ENCODE results near the gene ANGPTL4.

ANGPTL4 gene

DNA sequence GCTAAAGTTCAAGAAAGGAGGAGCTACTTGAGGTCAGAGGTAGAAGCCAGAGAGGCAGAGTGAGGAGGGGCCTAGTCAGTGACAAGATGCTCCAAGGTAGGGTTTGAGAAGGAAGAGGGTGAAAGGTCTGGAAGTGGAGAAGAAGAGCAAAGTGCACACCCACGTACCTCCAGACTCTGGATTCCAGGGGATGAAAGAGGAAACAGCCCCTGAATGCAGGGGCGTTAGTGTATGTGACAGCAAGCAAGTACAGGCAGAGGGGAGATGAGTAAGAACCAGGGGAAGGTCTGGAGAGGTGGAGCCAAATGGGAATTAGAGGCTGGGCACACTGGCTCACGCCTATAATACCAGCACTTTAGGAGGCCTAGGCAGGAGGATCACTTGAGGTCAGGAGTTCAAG, 34.0 kb upstream of the ANGPTL4 start:
- TF ChIP-seq, protein P1, sequence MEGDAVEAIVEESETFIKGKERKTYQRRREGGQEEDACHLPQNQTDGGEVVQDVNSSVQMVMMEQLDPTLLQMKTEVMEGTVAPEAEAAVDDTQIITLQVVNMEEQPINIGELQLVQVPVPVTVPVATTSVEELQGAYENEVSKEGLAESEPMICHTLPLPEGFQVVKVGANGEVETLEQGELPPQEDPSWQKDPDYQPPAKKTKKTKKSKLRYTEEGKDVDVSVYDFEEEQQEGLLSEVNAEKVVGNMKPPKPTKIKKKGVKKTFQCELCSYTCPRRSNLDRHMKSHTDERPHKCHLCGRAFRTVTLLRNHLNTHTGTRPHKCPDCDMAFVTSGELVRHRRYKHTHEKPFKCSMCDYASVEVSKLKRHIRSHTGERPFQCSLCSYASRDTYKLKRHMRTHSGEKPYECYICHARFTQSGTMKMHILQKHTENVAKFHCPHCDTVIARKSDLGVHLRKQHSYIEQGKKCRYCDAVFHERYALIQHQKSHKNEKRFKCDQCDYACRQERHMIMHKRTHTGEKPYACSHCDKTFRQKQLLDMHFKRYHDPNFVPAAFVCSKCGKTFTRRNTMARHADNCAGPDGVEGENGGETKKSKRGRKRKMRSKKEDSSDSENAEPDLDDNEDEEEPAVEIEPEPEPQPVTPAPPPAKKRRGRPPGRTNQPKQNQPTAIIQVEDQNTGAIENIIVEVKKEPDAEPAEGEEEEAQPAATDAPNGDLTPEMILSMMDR (IDR thresholded peaks at IDR 0.05; ENCODE audit: low read depth, low read length, missing control alignments), result no peak
- DNase-seq (ENCODE audit: low read depth), result no peak

DNA sequence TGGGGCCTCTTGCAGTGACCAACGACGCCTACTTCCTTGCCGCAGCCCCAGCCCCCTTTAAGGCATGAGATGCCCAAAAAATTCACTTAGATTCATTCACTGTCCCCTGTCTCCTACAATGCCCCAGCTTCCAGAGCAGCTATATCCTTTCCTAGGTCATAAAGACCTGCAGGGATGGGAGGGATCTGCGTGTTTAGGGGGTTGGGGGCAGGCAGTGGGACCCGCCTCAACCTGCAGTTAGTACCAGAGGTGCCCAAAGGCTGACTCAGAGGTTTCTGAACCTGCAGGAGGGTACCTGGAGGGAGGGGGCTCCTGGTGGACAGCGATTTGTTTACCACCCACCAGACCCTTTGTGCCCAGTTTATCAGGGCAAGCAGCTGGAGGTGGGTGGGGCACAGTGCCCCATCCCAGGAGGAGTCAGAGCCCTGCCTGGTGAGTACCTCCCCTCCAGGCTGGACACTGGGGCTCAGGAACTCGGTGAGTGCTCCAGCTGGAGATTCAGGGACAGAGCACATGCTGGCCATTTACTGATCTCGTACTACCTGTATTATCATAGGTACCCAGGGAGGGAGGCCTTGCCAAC, 32.6 kb upstream of the ANGPTL4 start:
- no peak overlapping the region for H3K4me3 ChIP-seq (ENCODE audit: low read depth, low read length)
- TF ChIP-seq, protein P1 (IDR thresholded peaks at IDR 0.05; ENCODE audit: low read depth, low read length, missing control alignments), result no peak
- no peak for DNase-seq (ENCODE audit: low read depth)

More for the DNA sequence above, 34.0 kb upstream of the ANGPTL4 start:
- H3K4me3 ChIP-seq (ENCODE audit: low read depth, low read length), result no peak overlapping the region

DNA sequence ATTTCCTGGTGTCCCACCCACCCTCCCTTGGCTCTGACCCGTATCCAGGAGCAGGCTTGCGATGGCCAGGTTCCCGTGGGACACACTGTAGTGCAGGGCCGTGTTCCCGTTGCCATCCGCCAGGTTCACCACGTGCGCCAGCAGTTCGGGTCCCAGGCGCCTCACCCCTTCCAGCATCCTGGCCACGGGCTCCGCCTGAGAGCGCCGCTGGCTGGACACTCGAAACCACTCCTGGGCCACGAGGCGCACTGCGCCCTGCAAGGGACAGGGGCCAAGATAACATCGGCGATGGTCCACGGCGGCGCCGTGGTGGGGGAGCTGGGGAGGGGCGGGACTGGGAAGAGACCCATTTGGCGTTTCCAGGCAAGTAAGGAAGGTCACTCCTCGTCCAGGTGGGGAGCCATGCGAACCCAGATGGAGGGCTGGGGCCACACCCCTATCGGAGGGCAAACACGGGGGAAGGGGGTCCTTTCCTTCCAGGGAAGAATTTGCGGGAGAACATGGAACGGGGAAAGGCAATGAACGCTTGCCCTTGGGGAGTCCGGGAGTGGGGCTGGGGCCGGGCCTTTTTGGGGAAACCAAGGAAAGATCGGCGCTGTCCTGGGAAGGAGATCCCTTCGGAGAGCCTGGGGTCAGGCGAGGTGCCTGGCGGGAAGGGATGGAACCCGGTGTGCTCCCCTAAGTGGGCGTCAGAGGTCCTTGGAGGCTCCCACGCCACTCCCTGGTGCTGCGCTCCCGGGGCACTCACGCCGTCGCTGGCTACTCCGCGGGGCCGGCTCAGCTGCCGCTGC, 30.8 kb upstream of the ANGPTL4 start:
- TF ChIP-seq, protein P1 (IDR thresholded peaks at IDR 0.05; ENCODE audit: low read depth, low read length, missing control alignments), result no peak
- DNase-seq (ENCODE audit: low read depth), result no peak
- H3K4me3 ChIP-seq (ENCODE audit: low read depth, low read length), result no peak overlapping the region

DNA sequence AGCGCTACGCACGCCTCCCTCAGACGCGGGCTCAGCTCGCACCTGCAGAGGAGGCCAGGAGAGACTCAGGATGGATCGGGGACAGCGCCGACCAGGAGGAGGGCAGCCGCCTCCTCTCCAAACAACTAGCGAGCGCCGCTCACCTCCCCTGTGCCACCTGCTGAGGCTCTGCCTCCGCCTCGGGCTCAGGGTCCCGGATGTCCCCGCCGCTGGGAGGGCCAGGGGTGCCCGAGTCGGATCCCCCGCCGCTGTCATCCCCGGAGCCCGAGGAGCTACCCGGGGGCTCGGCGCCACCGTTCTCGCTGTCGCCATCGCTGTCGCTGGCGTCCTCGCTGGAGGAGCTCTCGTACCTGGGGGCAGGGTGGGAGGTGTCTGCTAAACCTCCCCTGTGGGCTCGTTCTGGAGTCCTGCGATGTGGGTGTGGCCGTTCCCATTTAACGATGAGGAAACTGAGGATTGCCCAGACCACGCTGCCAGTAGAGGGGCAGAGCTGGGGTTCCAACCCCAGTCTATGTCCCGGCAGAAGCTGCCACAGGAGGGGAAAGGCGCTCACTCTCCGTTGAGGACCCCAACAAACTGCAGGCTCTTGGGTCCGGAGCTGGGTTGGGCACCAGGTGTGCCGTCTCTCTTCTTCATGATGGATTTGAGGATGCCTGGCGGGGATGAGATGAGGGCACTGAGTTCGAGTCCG, 30.0 kb upstream of the ANGPTL4 start:
- no peak for DNase-seq (ENCODE audit: low read depth)
- no peak overlapping the region for H3K4me3 ChIP-seq (ENCODE audit: low read depth, low read length)
- TF ChIP-seq, protein P1 (IDR thresholded peaks at IDR 0.05; ENCODE audit: low read depth, low read length, missing control alignments), result no peak

DNA sequence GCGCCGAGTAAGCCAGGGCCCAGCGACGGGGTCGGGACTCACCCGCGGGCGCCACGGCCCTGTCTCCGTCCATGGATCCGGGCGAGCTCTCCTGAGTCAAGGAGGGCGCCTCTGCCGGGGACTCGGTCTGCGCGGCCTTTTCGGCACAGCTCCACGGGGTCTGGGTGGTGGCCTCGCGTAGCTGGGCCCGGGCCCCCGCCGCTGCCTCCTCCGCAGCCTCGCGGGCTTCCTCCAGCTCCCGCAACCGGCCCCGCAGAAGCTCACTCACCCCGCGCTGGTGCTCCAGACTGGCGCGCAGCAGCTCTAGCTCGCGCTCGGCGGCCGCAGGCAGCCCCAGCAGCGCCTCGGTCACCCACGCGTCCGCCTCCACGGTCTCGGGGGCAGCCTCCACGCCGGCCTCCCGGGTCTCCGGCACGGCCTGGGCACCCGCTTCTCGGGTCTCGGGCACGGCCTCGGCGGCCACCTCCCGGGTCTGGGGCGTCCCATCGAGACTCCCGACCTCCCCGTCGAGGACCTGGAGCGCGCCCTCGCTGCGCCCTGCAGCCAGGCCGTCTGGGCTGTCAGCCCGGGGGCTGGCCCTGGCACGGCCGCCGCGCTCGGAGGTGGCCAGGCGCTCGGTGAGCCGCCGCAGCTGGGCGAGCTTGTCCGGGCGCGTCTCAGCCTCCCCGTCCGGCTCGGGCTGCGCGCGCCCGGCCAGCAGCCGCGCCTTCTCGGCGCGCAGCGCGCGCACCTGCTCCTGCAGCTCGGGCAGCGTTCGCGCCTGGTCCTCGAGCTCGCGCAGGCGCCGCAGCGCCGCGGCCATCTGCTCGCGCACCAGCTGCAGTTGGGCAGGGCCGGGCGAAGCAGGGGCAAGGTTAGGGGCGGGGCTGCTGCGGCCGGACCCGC, 29.3 kb upstream of the ANGPTL4 start:
- no peak for DNase-seq (ENCODE audit: low read depth)
- H3K4me3 ChIP-seq (ENCODE audit: low read depth, low read length), result peak overlapping the region; percentile 36; the same call in 1 of the 2 replicates
- TF ChIP-seq, protein P1 (IDR thresholded peaks at IDR 0.05; ENCODE audit: low read depth, low read length, missing control alignments), result no peak

DNA sequence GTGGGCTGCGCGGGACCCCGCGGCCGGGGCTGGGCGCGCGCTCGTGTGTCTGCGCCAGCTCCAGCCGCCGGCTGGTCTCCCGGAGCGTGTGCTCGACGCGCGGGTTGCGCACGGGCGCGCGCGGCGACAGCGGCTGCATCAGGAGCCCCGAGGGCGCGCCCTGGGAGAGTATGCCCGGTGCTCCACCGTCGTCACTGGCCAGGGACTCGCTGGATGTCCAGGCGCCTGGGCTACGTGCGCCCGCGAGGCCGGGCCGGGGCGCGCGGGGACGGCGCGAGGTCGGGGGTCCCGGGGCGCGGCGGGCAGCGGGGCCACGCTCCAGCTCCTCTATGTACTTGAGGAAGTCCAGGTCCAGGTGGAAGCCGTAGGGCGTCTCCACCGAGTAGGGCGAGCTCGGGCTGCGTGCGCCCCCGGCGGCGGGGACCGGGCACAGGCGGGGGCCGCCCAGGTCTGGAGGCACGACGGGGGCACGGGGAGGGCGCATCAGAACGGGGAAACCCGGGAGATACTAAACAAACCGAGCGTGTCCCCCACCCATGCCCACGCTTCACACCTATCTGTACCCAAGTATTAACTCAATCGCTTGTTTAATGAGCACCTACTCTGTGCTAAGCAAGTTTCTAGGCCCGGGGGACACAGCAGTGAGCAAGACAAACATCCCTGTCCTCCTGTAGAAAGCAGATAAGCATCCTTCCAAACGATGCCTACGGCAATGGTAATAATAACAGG, 28.4 kb upstream of the ANGPTL4 start:
- peak overlapping the region; percentile 36; the same call in 1 of the 2 replicates for H3K4me3 ChIP-seq (ENCODE audit: low read depth, low read length)
- TF ChIP-seq, protein P1 (IDR thresholded peaks at IDR 0.05; ENCODE audit: low read depth, low read length, missing control alignments), result peak; percentile 39
- no peak for DNase-seq (ENCODE audit: low read depth)
